Amniotic epithelial cell (primary cell): ENCODE results near the gene FOXN3.

ENCODE experiments used
- DNase-seq: peaks from one replicate; pipeline ENCODE4 v3.0.0-alpha.2; 2010; ENCODE audit warnings: low read depth

FOXN3 gene

GRCh38 chr14:89197623-89198022 is 219.4 kb downstream of the FOXN3 start:
- no peak for DNase-seq

DNA sequence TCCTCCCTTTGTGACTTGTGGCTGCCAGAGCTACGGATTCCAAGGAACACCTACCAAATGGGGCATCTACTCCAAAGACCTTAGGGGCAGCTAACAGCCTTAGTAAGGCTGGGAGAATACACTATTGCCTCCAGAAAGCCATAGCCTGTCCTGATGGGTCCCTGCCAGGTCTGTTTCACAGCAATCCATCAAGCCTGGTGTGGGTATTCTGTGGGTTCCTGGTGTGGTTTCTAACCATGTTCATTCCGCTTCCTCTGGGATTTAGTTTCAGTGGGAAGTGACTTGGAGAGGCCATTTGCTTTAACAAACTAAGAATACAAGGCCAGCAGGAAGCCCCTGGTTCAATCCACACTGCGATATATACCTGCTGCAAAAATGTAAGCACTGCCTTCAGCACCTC is 220.5 kb downstream of the FOXN3 start:
- DNase-seq = peak; percentile 56

DNA sequence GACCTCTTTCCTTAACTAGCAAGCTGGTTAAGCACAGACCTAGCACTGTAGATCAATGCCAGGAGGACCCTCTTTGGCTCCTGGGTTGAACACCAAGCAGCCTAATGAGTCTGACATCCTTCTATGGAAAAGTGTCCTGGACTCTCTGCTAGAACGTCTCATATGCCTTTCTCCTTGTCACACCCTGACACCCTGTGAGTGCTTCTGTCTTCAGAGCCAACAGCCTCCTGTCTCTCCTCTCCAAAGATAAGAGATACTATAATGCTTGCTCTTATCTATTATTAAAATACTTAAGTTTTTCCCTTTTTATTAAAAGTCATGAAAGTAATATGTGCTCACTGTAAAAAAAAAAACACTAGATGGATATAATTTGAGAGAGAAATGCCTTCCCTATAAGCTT is 222.7 kb downstream of the FOXN3 start:
- DNase-seq = no peak

GRCh38 chr14:89190765-89191513 is 226.1 kb downstream of the FOXN3 start:
- DNase-seq = no peak

DNA sequence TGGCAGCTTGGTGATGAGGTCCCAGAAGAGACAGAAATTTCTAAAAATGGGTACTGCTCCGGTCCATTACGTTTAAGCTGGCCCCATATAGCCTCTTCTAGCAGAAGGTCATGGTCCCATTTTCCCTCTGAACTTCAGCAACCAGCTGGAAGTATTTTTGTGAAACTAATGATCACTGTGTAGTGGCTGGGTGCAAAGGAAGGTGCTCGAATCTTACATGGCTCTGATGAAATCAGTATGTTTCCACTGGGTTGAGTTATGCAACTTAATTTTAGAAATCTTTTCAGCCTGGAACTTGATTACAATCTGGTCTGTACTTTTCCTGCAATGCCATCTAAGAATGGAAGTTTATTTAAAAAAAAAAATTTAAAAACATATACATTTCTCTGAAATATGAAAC is 228.5 kb downstream of the FOXN3 start:
- DNase-seq = peak; percentile 37

DNA sequence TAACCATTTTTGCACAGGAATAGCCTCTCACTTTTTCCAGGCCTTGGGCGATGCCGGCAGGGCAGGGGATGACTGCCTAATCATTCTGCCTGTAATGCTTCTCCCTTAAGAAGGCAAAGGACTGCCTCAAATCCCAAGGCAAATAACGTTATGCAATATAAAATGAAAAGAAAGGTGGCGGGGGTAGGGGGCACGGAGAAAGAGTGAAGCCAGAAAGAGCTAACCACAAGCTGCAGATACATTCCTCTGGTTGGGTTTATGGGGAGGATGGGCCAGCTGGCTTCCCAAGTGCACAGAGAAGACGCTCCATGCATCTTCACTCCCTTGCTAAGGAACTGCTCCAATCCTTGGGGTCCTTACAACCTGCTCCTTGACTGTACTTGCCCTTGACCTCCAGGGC is 229.5 kb downstream of the FOXN3 start:
- peak; percentile 78 for DNase-seq

DNA sequence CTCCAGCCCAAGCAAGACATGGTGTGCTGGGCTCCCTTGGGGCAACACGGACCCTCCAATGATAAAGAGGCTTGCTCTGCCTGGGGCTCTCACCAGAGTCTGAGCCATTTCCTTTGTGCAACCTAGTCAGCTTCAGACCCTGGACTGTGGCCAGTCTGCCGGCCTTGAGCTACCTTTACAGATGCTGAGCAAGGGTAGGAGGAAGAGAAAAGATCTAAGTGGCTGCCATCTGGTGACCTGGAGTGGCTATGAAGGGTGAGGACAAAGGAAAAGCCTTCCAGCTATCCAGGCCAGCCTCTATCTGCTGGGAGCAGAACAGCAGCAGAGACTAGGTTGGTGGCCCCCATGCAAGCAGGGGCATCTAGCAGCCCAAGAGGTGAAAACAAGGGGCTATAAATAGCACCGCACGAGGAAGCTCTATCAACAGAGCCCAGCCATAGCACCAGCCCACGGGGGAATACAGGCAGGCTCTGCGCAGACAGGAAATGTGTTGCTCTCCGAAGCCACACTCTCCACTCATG is 230.1 kb downstream of the FOXN3 start:
- peak; percentile 41 for DNase-seq

- DNase-seq = peak; percentile 98
Measured at GRCh38 chr14:89185919-89186855, 230.8 kb downstream of the FOXN3 start.

DNA sequence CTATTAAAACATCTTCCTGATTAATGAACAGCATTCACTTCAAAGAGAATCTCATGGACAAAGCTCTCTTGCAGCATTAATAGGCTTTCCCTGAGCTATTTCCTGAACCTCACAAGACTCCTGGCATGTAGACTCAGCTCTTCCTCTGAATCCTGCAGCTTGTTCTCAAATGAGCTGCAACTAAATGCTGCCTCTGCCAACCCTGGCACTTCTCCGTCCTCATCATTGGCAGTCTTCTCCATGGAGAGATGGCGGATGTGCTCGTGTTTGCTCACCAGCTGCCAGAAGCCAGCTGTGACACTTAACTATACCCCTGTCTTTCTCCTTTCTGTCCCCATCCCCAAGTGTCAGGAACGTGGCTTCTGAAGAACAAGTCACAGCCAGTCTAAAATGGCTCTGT is 232.1 kb downstream of the FOXN3 start:
- no peak for DNase-seq

DNA sequence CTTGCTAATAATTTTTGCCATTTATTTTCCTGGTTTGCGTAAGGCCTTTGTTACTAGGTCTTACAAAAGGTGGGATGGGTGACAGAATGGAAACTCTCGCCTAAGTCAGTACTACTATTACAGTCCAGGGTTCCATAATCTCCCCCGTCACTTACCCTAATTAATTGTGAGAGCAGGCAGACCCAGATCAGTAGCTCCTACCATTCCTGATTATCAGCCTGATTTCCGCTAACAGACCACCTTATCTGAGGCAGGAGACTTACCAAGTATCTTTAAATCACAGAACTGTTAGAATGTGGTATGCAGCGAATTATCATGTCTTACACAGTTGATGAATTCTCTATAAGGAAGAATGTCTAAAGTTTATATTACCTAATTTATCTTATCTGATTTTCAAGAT is 234.7 kb downstream of the FOXN3 start:
- peak; percentile 64 for DNase-seq

DNA sequence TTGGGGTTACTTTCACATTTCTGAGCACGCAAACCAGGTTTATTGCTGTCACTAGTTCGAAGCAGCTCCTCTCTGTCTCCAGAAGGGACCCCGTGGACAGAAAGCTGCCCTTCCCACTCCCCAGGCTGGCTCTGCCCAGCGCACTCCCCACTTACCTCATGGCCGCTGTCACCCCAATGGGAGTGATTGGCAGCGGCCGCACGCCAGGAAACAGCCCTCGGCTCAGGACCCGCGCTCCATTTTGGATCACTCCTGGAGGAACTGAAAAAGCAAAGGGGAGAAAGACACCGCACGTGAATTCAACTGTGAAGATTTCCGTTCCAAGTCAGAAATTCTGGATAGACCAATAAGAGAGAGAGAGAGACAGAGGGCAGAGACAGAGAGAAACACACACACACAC is 236.5 kb downstream of the FOXN3 start:
- no peak for DNase-seq

DNA sequence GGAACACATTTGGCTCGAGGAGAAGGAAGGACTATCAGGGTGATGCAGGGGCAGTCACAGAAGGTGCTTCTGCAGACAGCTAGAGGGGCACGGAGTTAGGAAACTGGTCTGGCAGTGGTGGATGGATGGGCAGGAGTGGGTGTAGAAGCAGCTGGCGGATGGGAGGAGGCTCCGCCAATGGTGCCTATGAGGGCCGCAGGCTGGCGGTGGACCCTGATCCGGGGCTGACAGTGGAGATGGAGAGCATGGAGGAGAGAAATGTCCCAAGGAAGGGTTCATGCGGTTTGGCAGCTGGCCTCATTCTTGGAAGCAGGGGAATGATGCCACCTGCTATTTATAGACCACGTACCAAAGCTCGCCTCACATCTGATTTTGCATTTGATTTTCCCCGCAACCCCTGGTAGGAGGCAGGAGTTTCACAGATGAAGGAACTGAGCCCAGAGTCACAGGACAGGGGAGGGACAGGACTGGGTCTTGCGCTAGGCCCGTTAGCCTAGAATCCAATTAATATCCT is 237.1 kb downstream of the FOXN3 start:
- no peak for DNase-seq

DNA sequence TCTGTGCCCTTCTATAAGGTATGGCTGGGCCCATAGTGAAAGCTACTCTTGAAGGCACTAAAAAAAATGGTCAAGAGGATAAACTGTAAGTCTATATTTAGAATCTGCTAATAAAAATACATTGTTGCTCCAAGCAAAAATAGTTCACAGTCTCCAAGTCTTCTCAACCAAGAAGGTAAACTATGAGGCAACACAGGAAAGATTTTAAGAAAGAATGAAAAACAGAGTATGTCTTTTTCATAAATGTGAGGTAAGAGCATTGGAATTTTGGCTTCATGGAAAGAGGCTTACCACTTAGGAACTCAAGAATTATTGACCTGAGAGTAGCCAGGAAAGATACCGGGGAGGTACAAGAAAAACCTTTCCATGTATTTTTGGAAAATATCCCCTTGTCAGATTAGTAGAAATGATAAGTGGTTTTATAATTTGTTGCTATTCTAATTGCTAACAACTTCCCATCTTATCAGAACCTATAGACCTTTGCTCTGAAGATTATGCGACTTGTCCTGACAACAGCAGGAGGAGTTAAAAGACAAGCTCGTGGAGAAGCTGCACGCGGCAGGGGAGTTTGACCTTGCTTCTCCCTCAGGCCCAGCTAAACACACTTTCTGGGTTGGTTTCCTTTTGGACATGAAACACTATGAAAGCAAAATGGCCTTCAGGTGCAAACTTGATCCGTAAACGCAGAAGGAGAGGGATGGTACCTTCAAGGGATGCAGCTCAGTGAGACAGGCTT is 238.1 kb downstream of the FOXN3 start:
- peak; percentile 76 for DNase-seq

- DNase-seq = no peak
Measured at GRCh38 chr14:89178376-89178775, 238.7 kb downstream of the FOXN3 start.

- no peak for DNase-seq
Measured at GRCh38 chr14:89175881-89176799, 240.9 kb downstream of the FOXN3 start.

DNA sequence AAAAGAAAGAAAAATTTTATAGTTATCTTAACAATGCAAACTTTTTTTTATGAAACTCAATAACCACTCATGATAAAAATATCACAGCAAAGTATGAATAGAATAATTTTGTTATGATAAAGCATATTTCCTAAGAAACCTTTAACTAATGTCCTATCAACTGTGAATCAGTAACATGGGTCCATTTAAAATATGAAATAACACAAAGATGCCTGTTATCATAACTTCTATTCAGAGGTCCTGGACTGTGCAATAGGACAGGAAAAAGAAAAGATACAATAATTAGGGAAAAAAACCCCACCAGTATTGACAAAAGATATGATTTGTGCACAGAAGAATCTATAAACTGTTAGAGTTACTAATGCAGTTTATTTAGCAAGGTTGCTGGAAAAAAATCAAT is 245.4 kb downstream of the FOXN3 start:
- DNase-seq = peak; percentile 38

DNA sequence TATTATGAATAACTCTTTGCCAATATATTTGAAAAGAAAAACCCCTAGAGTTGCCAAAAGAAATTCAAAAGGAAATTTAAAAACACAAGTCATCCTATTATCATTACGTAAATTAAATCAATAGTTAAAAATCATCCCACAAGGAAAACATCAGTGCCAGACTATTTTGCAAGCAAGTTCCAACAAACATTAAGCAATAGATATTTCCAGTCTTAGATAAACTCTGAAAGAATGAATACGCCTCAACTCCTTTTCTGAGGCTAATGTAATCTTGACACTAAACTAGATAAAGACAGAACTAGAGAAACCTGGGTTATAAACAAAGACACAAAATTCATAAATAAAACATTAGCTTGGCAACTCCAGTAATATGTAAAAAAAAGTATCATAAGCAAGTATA is 245.9 kb downstream of the FOXN3 start:
- peak; percentile 91 for DNase-seq

DNA sequence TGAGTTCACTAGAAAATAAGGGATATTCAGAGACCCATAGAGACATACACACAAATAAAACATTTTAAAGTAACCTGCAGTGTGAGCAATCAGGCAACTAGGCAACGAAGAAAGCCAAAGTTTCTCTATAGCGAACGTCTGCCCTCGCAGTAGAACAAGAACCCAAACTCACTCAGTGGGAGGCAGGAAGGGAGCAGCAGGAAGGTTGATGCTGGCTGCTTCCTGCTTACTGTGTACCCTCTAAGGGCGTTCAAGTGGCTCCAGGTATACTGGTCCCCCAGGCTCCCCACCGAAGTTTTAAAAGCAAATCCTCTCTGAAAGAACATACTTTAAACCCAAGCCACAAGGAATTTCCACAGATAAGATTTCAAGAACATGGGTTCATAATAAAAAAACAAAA is 249.3 kb downstream of the FOXN3 start:
- DNase-seq = no peak

DNA sequence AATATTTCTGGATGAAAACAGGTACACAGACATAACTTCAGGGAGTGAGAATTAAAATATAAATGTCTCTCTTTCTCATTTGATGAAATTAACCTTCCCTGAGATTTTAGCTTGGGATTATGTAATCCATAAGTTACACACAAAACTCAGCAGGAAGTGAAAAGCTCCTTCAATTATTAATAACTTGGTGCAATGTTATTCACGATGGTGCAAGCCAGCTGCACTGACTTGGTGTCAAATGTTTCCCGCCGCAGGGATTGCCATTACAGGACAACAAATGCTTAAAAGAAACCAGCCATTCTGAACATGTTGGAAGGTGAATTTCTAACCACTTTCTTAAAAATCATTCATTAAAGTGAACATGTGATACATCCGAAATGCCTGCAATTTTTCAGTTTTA is 250.4 kb downstream of the FOXN3 start:
- no peak for DNase-seq

GRCh38 chr14:89165189-89166181 is 251.5 kb downstream of the FOXN3 start:
- DNase-seq = no peak
